WTC11 (cell line): Measurements from ENCODE around the gene DOK3. TPM values are rescaled to one million over a fixed set of nuclear protein-coding genes. Genes with fewer than 3 reads are reported as not detected.

ENCODE experiments used
- ATAC-seq: fragments of 200-7000 bp; cut with Tn5 transposase; 2 replicates; pipeline ENCODE4 v1.10.0; 2021; ENCODE audit warnings: mild to moderate bottlenecking, moderate library complexity
- CTCF ChIA-PET: fragments of 300-600 bp; sonication (Branson Sonifier 250); formaldehyde crosslinking; loops from one replicate; lab custom pipeline; 2021; ENCODE audit warnings: antibody characterized with exemption; lab: Charles Lee
- POLR2A ChIA-PET: fragments of 350-600 bp; sonication (Branson Sonifier 250); formaldehyde crosslinking; loops from one replicate; lab custom pipeline; 2021; ENCODE audit warnings: antibody characterized with exemption; lab: Charles Lee
- DNase-seq: peaks from one replicate; pipeline ENCODE4 v3.0.0; 2021; ENCODE audit warnings: low spot score
- H3K27ac Mint-ChIP-seq: 2 replicates; pipeline ENCODE4 v1.8.0; 2021; ENCODE audit warnings: mixed read lengths
- H3K27me3 Mint-ChIP-seq: 2 replicates; pipeline ENCODE4 v1.8.0; 2021; ENCODE audit warnings: low read depth, mild to moderate bottlenecking, moderate library complexity, mixed read lengths
- H3K36me3 Mint-ChIP-seq: 2 replicates; pipeline ENCODE4 v1.8.0; 2021; ENCODE audit warnings: mixed read lengths
- H3K4me1 Mint-ChIP-seq: 2 replicates; pipeline ENCODE4 v1.8.0; 2022; ENCODE audit warnings: mixed read lengths
- H3K4me3 Mint-ChIP-seq: 2 replicates; pipeline ENCODE4 v1.8.0; 2021; ENCODE audit warnings: mild to moderate bottlenecking, moderate library complexity, mixed read lengths
- H3K9me3 Mint-ChIP-seq: 2 replicates; pipeline ENCODE4 v1.8.0; 2021; ENCODE audit warnings: mixed read lengths
- ELF4 ChIP-seq: sonication (generic); formaldehyde crosslinking; IDR thresholded peaks from 2 replicates; pipeline ENCODE4 v1.8.1; 2022; ENCODE audit warnings: low read depth, mild to moderate bottlenecking, moderate library complexity, missing genetic modification reagents
- KAT7 ChIP-seq: sonication (generic); formaldehyde crosslinking; IDR thresholded peaks from 2 replicates; pipeline ENCODE4 v1.8.1; 2023; ENCODE audit warnings: missing genetic modification reagents, mild to moderate bottlenecking, borderline replicate concordance
- MAX ChIP-seq: sonication (generic); formaldehyde crosslinking; IDR thresholded peaks from 2 replicates; pipeline ENCODE4 v1.8.0; 2022; ENCODE audit warnings: mild to moderate bottlenecking, missing genetic modification reagents
- MXD4 ChIP-seq: fragments of 250-450 bp; sonication (Bioruptor Pico); IDR thresholded peaks from 2 replicates; pipeline ENCODE4 v1.8.0; 2021; ENCODE audit warnings: mild to moderate bottlenecking, moderate library complexity, borderline replicate concordance
- NFE2L1 ChIP-seq: sonication (generic); formaldehyde crosslinking; IDR thresholded peaks from 2 replicates; pipeline ENCODE4 v1.8.1; 2023; ENCODE audit warnings: missing genetic modification reagents
- SMAD4 ChIP-seq: sonication (generic); formaldehyde crosslinking; IDR thresholded peaks from 2 replicates; pipeline ENCODE4 v1.8.0; 2022; ENCODE audit warnings: mild to moderate bottlenecking, missing genetic modification reagents
- SP1 ChIP-seq: sonication (generic); formaldehyde crosslinking; conservative IDR thresholded peaks from 2 replicates; pipeline ENCODE4 v1.8.1; 2022; ENCODE audit warnings: missing genetic modification reagents
- USF2 ChIP-seq: sonication (generic); formaldehyde crosslinking; IDR thresholded peaks from 2 replicates; pipeline ENCODE4 v1.8.1; 2023; ENCODE audit warnings: mild to moderate bottlenecking, missing genetic modification reagents, moderate library complexity
- ZNF121 ChIP-seq: sonication (generic); formaldehyde crosslinking; IDR thresholded peaks from 2 replicates; pipeline ENCODE4 v1.8.0; 2023; ENCODE audit warnings: missing genetic modification reagents
- ZNF425 ChIP-seq: fragments of 250-450 bp; sonication (Bioruptor Pico); conservative IDR thresholded peaks from 2 replicates; pipeline ENCODE4 v1.9.0; 2021; ENCODE audit warnings: mild to moderate bottlenecking
- total RNA-seq: library from RNA; stranded (reverse); gene quantifications from 3 replicates; pipeline ENCODE4 v1.2.3, GENCODE V29; 2021
- TF ChIP-seq, protein P1 (sequence below): sonication (generic); formaldehyde crosslinking; IDR thresholded peaks from 2 replicates; pipeline ENCODE4 v1.8.0; 2022; ENCODE audit warnings: mild to moderate bottlenecking, missing genetic modification reagents
- TF ChIP-seq, protein P2 (sequence below): sonication (generic); formaldehyde crosslinking; IDR thresholded peaks from 2 replicates; pipeline ENCODE4 v1.8.0; 2022; ENCODE audit warnings: mild to moderate bottlenecking, missing genetic modification reagents
- TF ChIP-seq, protein P3 (sequence below): sonication (generic); formaldehyde crosslinking; IDR thresholded peaks from 2 replicates; pipeline ENCODE4 v1.8.1; 2022; ENCODE audit warnings: missing genetic modification reagents, borderline replicate concordance
- TF ChIP-seq, protein P4 (sequence below): fragments of 200-600 bp; IDR thresholded peaks from 2 replicates; pipeline ENCODE4 v1.8.0; 2022; ENCODE audit warnings: antibody characterized with exemption
- TF ChIP-seq, protein P5 (sequence below): sonication (generic); formaldehyde crosslinking; IDR thresholded peaks from 2 replicates; pipeline ENCODE4 v1.8.1; 2023; ENCODE audit warnings: mild to moderate bottlenecking, missing genetic modification reagents, moderate library complexity
- TF ChIP-seq, protein P6 (sequence below): sonication (generic); formaldehyde crosslinking; conservative IDR thresholded peaks from 2 replicates; pipeline ENCODE4 v1.8.1; 2022; ENCODE audit warnings: mild to moderate bottlenecking, missing genetic modification reagents

DOK3 gene
- total RNA-seq, 1 experiment from 2014 or later: 9.9 TPM

- POLR2A ChIA-PET: no interaction called here
These were observed 984 bp upstream of the DOK3 start for GRCh38 chr5:177510567-177511053.

DNA sequence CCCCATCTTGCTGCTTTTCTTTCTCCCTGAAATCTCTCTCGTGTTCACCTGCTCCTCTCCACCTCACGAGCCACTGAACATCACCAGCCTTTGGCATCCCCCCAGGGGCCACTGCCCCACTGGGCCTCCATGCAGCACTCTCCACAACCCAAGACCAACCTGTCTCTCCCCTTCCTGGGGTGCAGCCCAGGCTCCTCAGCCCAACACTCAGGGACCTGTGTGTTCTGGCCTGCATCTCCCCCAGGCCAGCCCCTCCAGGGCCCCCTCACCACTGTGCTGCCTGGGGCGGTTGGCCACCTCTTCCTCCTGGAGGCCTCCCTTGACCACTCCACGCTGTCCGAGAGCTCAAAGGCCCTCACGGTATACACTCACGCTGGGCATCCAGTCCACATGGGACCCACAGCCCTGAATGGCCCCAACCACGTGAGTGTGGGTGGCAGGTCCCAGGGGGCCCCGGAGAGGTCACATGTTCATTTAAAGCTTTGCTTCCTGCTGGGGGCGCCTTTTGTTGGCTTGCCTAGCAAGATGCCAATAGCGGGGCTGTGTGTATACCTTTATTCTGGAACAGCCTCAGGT is 453 bp upstream of the DOK3 start:
- ATAC-seq: peak; percentile 8; the same call in 1 of the 2 replicates
- POLR2A ChIA-PET: no interaction called here
- peak; percentile 37; the same call in 1 of the 2 replicates for TF ChIP-seq USF2 (CRISPR knock-in tag)
- TF ChIP-seq, protein P1, sequence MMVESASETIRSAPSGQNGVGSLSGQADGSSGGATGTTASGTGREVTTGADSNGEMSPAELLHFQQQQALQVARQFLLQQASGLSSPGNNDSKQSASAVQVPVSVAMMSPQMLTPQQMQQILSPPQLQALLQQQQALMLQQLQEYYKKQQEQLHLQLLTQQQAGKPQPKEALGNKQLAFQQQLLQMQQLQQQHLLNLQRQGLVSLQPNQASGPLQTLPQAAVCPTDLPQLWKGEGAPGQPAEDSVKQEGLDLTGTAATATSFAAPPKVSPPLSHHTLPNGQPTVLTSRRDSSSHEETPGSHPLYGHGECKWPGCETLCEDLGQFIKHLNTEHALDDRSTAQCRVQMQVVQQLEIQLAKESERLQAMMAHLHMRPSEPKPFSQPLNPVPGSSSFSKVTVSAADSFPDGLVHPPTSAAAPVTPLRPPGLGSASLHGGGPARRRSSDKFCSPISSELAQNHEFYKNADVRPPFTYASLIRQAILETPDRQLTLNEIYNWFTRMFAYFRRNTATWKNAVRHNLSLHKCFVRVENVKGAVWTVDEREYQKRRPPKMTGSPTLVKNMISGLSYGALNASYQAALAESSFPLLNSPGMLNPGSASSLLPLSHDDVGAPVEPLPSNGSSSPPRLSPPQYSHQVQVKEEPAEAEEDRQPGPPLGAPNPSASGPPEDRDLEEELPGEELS (CRISPR knock-in tag): no peak
- TF ChIP-seq, protein P2, sequence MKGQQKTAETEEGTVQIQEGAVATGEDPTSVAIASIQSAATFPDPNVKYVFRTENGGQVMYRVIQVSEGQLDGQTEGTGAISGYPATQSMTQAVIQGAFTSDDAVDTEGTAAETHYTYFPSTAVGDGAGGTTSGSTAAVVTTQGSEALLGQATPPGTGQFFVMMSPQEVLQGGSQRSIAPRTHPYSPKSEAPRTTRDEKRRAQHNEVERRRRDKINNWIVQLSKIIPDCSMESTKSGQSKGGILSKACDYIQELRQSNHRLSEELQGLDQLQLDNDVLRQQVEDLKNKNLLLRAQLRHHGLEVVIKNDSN (CRISPR knock-in tag): peak; percentile 21; the same call in 1 of the 2 replicates

More at GRCh38 chr5:177510567-177511053, 984 bp upstream of the DOK3 start:
- no peak overlapping the region for H3K4me3 Mint-ChIP-seq
- no peak for DNase-seq
- peak overlapping the region; percentile 32; the same call in 1 of the 2 replicates for H3K27ac Mint-ChIP-seq
- peaks cover 51% of the 10 kb centered on the region for H3K36me3 Mint-ChIP-seq
- ATAC-seq: no peak
- no peaks in the 10 kb centered on the region for H3K27me3 Mint-ChIP-seq
- no peak for TF ChIP-seq KAT7 (CRISPR knock-in tag)
- TF ChIP-seq, protein P3, sequence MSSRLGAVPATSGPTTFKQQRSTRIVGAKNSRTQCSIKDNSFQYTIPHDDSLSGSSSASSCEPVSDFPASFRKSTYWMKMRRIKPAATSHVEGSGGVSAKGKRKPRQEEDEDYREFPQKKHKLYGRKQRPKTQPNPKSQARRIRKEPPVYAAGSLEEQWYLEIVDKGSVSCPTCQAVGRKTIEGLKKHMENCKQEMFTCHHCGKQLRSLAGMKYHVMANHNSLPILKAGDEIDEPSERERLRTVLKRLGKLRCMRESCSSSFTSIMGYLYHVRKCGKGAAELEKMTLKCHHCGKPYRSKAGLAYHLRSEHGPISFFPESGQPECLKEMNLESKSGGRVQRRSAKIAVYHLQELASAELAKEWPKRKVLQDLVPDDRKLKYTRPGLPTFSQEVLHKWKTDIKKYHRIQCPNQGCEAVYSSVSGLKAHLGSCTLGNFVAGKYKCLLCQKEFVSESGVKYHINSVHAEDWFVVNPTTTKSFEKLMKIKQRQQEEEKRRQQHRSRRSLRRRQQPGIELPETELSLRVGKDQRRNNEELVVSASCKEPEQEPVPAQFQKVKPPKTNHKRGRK (CRISPR knock-in tag): no peak
- no peak for TF ChIP-seq MXD4 (CRISPR knock-in tag)
- no peak for TF ChIP-seq SMAD4 (CRISPR knock-in tag)
- TF ChIP-seq, protein P4, sequence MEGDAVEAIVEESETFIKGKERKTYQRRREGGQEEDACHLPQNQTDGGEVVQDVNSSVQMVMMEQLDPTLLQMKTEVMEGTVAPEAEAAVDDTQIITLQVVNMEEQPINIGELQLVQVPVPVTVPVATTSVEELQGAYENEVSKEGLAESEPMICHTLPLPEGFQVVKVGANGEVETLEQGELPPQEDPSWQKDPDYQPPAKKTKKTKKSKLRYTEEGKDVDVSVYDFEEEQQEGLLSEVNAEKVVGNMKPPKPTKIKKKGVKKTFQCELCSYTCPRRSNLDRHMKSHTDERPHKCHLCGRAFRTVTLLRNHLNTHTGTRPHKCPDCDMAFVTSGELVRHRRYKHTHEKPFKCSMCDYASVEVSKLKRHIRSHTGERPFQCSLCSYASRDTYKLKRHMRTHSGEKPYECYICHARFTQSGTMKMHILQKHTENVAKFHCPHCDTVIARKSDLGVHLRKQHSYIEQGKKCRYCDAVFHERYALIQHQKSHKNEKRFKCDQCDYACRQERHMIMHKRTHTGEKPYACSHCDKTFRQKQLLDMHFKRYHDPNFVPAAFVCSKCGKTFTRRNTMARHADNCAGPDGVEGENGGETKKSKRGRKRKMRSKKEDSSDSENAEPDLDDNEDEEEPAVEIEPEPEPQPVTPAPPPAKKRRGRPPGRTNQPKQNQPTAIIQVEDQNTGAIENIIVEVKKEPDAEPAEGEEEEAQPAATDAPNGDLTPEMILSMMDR: no peak
- no peak for TF ChIP-seq NFE2L1 (CRISPR knock-in tag)
- no peak for TF ChIP-seq SP1
- TF ChIP-seq MAX (CRISPR knock-in tag): no peak
- TF ChIP-seq, protein P5, sequence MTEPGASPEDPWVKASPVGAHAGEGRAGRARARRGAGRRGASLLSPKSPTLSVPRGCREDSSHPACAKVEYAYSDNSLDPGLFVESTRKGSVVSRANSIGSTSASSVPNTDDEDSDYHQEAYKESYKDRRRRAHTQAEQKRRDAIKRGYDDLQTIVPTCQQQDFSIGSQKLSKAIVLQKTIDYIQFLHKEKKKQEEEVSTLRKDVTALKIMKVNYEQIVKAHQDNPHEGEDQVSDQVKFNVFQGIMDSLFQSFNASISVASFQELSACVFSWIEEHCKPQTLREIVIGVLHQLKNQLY (CRISPR knock-in tag): no peak
- no peak for TF ChIP-seq ZNF121 (CRISPR knock-in tag)
- TF ChIP-seq, protein P6, sequence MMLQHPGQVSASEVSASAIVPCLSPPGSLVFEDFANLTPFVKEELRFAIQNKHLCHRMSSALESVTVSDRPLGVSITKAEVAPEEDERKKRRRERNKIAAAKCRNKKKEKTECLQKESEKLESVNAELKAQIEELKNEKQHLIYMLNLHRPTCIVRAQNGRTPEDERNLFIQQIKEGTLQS: no peak
- no peak for TF ChIP-seq ZNF425 (CRISPR knock-in tag)
- TF ChIP-seq ELF4: no peak
- TF ChIP-seq, all 79 proteins: peak for 0
- Mint-ChIP-seq H3K4me1 (peaks cover 19% of the 10 kb centered on the region), H3K9me3 (no peaks in the 10 kb centered on the region)
- CTCF ChIA-PET: interaction anchor here (0.6 to 6.3 kb wide), 5 partner anchors 8 to 107 kb away, joined by 3 to 57 read pairs (median 10); partner anchors contain the start of gene PDLIM7

More for the DNA sequence above, 453 bp upstream of the DOK3 start:
- DNase-seq: no peak
- Mint-ChIP-seq H3K4me3 (no peak overlapping the region), H3K9me3 (no peaks in the 10 kb centered on the region), H3K4me1 (peaks cover 17% of the 10 kb centered on the region), H3K27ac (peak overlapping the region; percentile 90), H3K27me3 (no peaks in the 10 kb centered on the region), H3K36me3 (peaks cover 46% of the 10 kb centered on the region)
- CTCF ChIA-PET: interaction anchor here (0.6 to 6.3 kb wide), 7 partner anchors 9 to 196 kb away, joined by 3 to 57 read pairs (median 4); partner anchors contain the start of gene PDLIM7
